ENCODE measurements around the gene TASP1.

DNA sequence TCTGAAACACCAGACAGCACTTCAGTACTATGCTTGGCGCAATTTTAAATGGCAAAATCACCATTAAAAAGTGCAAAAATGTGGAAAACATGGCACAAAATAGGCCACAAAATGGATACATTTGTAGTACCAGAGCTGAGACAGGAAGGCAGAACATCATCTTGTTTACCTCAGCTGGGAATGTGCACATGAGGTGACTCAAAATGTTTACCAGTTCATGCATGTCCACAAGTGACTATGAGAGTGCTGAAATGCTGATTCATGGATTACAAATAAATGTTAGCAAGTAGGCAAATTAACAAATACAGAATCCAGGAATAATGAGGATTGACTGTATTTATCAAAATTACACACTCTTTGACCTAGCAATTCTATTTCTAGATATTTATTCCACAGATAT lies 216.1 kb downstream of the TASP1 start:
- no peak for TF ChIP-seq EZH2 (IDR thresholded peaks at IDR 0.05; ENCODE audit: insufficient read depth, poor library complexity, severe bottlenecking)
- TF ChIP-seq EZH2phosphoT487 (IDR thresholded peaks at IDR 0.05; ENCODE audit: insufficient read depth, low read depth): no peak
